GM19463 (cell line): ENCODE measurements around the gene KANSL1.
"Not testable (repeated sequence)": the region's sequence is repeated elsewhere in the genome, so short reads cannot be mapped to it uniquely, and the experiment has no call there.

Experiments used
- ATAC-seq: cut with Tn5 transposase; IDR thresholded peaks from one replicate; pipeline ENCODE4 v1.9.1; 2021; ENCODE audit warnings: mild to moderate bottlenecking, moderate library complexity; ENCODE audit not compliant: unreplicated experiment

Gene KANSL1

DNA sequence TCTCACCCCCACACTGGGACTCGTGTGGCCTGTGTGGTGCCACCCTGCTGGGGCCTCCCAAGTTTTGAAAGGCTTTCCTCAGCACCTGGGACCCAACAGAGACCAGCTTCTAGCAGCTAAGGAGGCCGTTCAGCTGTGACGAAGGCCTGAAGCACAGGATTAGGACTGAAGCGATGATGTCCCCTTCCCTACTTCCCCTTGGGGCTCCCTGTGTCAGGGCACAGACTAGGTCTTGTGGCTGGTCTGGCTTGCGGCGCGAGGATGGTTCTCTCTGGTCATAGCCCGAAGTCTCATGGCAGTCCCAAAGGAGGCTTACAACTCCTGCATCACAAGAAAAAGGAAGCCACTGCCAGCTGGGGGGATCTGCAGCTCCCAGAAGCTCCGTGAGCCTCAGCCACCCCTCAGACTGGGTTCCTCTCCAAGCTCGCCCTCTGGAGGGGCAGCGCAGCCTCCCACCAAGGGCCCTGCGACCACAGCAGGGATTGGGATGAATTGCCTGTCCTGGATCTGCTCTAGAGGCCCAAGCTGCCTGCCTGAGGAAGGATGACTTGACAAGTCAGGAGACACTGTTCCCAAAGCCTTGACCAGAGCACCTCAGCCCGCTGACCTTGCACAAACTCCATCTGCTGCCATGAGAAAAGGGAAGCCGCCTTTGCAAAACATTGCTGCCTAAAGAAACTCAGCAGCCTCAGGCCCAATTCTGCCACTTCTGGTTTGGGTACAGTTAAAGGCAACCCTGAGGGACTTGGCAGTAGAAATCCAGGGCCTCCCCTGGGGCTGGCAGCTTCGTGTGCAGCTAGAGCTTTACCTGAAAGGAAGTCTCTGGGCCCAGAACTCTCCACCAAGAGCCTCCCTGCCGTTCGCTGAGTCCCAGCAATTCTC is 166.8 kb downstream of the KANSL1 start:
- no peak for ATAC-seq

DNA sequence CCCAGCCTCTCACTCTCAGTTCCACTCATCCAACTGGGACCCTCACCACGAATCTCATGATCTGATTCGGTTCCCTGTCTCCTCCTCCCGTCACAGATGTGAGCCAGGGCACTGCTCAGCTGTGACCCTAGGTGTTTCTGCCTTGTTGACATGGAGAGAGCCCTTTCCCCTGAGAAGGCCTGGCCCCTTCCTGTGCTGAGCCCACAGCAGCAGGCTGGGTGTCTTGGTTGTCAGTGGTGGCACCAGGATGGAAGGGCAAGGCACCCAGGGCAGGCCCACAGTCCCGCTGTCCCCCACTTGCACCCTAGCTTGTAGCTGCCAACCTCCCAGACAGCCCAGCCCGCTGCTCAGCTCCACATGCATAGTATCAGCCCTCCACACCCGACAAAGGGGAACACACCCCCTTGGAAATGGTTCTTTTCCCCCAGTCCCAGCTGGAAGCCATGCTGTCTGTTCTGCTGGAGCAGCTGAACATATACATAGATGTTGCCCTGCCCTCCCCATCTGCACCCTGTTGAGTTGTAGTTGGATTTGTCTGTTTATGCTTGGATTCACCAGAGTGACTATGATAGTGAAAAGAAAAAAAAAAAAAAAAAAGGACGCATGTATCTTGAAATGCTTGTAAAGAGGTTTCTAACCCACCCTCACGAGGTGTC is 167.6 kb downstream of the KANSL1 start:
- ATAC-seq: no peak

DNA sequence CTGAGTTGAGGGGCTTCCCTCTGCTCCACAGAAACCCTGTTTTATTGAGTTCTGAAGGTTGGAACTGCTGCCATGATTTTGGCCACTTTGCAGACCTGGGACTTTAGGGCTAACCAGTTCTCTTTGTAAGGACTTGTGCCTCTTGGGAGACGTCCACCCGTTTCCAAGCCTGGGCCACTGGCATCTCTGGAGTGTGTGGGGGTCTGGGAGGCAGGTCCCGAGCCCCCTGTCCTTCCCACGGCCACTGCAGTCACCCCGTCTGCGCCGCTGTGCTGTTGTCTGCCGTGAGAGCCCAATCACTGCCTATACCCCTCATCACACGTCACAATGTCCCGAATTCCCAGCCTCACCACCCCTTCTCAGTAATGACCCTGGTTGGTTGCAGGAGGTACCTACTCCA is 168.2 kb downstream of the KANSL1 start:
- ATAC-seq: no peak

DNA sequence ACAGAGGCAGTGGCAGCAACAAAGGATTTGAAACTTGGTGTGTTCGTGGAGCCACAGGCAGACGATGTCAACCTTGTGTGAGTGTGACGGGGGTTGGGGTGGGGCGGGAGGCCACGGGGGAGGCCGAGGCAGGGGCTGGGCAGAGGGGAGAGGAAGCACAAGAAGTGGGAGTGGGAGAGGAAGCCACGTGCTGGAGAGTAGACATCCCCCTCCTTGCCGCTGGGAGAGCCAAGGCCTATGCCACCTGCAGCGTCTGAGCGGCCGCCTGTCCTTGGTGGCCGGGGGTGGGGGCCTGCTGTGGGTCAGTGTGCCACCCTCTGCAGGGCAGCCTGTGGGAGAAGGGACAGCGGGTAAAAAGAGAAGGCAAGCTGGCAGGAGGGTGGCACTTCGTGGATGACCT is 168.6 kb downstream of the KANSL1 start:
- ATAC-seq: no peak

DNA sequence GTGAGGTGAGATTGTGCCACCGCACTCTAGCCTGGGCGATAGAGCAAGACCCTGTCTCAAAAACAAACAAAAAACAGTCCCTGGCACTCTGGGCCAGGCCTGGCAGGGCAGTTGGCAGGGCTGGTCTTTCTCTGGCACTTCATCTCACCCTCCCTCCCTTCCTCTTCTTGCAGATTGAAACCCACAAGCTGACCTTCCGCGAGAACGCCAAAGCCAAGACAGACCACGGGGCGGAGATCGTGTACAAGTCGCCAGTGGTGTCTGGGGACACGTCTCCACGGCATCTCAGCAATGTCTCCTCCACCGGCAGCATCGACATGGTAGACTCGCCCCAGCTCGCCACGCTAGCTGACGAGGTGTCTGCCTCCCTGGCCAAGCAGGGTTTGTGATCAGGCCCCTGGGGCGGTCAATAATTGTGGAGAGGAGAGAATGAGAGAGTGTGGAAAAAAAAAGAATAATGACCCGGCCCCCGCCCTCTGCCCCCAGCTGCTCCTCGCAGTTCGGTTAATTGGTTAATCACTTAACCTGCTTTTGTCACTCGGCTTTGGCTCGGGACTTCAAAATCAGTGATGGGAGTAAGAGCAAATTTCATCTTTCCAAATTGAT is 169.3 kb downstream of the KANSL1 start:
- ATAC-seq: no peak

DNA sequence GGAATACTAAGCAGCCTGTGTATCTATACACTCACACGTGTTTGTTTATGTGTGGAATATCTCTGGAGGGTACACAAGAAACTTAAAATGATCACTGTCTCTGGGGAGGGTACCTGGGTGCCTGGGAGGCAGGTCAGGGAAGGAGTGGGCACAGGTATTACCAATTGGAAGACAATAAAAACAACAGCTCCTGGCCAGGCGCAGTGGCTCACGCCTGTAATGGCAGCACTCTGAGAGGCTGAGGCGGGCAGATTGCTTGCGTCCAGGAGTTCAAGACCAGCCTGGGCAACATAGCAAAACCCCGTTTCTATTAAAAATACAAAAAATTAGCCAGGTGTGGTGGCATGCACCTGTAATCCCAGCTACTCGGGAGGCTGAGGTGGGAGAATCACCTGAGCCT is 169.9 kb downstream of the KANSL1 start:
- ATAC-seq: not testable (repeated sequence)

DNA sequence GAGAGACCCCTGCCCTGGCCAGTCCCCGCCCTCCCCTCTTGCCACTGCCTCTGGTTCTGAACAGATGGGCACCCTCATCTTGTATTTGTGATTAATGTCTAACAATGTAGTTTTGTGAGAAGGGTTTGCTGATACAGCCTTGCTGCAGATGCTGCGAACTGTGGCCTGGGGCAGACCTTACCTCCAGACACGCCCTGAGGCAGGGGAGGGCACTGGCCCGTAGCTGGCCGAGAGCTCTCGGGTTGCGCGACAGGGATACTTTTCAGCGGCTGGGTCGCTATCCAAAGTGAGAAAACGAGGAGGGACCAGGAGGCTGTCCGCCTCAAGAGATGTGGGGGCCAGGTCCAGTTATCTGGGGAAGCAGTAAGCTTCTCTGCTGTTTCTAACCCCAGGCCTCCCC is 172.2 kb downstream of the KANSL1 start:
- no peak for ATAC-seq

DNA sequence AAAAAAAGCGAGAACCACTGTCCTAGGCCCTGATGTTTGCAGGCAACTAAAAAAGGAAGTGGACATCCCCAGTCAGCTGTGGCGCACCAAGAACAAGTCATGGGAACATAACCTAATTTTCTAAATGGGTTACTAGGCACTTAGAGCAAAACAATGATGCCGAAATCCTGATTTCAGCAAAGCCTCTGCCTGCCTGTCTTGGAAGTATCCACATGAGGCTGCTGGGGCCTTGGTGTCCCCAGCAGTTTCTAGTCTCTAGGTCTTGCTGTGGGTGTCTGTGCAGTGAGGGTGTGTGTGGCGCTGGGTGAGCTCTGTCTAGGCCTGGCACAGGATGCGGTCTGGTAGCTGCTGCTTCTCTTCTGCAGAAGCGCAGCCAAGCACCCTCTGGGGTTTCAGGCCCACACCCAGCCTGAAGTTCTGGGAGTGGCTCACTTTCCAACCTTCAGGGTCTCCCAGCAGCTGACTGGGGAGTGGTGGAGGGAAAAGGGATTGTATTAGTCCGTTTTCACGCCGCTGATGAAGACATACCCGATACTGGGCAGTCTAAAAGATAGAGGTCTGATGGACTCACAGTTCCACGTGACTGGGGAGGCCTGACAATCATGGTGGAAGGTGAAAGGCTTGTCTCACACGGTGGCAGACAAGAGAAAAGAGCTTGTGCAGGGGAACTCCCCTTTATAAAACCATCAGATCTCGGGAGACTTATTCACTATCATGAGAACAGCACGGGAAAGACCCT is 173.0 kb downstream of the KANSL1 start:
- ATAC-seq: no peak

DNA sequence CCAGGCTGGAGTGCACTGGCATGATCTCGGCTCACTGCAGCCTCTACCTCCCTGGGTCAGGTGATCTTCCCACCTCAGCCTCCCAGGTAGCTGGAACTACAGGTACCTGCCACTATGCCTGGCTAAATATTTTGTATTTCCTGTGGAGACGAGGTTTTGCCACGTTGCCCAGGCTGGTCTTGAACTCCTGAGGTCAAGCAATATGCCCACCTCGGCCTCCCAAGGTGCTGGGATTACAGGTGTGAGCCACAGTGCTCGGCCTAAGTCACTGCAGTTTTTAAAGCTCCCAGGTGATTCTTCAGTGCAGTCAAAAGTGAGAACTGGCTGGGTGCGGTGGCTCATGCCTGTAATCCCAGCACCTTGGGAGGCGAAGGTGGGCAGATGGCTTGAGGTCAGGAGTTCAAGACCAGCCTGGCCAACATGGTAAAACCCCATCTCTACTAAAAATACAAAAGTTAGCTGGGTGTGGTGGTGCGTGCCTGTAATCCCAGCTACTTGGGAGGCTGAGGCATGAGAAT is 173.8 kb downstream of the KANSL1 start:
- ATAC-seq: not testable (repeated sequence)

DNA sequence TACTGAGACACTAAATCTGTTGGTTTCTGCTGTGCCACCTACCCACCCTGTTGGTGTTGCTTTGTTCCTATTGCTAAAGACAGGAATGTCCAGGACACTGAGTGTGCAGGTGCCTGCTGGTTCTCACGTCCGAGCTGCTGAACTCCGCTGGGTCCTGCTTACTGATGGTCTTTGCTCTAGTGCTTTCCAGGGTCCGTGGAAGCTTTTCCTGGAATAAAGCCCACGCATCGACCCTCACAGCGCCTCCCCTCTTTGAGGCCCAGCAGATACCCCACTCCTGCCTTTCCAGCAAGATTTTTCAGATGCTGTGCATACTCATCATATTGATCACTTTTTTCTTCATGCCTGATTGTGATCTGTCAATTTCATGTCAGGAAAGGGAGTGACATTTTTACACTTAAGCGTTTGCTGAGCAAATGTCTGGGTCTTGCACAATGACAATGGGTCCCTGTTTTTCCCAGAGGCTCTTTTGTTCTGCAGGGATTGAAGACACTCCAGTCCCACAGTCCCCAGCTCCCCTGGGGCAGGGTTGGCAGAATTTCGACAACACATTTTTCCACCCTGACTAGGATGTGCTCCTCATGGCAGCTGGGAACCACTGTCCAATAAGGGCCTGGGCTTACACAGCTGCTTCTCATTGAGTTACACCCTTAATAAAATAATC is 179.6 kb downstream of the KANSL1 start:
- no peak for ATAC-seq

DNA sequence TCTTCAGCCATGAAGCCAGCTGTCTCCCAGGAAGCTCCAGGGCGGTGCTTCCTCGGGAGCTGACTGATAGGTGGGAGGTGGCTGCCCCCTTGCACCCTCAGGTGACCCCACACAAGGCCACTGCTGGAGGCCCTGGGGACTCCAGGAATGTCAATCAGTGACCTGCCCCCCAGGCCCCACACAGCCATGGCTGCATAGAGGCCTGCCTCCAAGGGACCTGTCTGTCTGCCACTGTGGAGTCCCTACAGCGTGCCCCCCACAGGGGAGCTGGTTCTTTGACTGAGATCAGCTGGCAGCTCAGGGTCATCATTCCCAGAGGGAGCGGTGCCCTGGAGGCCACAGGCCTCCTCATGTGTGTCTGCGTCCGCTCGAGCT is 180.1 kb downstream of the KANSL1 start:
- ATAC-seq: no peak

DNA sequence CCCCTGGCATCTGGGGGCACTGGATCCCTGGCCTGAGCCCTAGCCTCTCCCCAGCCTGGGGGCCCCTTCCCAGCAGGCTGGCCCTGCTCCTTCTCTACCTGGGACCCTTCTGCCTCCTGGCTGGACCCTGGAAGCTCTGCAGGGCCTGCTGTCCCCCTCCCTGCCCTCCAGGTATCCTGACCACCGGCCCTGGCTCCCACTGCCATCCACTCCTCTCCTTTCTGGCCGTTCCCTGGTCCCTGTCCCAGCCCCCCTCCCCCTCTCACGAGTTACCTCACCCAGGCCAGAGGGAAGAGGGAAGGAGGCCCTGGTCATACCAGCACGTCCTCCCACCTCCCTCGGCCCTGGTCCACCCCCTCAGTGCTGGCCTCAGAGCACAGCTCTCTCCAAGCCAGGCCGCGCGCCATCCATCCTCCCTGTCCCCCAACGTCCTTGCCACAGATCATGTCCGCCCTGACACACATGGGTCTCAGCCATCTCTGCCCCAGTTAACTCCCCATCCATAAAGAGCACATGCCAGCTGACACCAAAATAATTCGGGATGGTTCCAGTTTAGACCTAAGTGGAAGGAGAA is 180.6 kb downstream of the KANSL1 start:
- ATAC-seq: no peak

DNA sequence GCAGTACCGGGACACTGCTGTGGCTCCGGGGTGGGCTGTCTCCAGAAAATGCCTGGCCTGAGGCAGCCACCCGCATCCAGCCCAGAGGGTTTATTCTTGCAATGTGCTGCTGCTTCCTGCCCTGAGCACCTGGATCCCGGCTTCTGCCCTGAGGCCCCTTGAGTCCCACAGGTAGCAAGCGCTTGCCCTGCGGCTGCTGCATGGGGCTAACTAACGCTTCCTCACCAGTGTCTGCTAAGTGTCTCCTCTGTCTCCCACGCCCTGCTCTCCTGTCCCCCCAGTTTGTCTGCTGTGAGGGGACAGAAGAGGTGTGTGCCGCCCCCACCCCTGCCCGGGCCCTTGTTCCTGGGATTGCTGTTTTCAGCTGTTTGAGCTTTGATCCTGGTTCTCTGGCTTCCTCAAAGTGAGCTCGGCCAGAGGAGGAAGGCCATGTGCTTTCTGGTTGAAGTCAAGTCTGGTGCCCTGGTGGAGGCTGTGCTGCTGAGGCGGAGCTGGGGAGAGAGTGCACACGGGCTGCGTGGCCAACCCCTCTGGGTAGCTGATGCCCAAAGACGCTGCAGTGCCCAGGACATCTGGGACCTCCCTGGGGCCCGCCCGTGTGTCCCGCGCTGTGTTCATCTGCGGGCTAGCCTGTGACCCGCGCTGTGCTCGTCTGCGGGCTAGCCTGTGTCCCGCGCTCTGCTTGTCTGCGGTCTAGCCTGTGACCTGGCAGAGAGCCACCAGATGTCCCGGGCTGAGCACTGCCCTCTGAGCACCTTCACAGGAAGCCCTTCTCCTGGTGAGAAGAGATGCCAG is 181.3 kb downstream of the KANSL1 start:
- ATAC-seq: no peak

DNA sequence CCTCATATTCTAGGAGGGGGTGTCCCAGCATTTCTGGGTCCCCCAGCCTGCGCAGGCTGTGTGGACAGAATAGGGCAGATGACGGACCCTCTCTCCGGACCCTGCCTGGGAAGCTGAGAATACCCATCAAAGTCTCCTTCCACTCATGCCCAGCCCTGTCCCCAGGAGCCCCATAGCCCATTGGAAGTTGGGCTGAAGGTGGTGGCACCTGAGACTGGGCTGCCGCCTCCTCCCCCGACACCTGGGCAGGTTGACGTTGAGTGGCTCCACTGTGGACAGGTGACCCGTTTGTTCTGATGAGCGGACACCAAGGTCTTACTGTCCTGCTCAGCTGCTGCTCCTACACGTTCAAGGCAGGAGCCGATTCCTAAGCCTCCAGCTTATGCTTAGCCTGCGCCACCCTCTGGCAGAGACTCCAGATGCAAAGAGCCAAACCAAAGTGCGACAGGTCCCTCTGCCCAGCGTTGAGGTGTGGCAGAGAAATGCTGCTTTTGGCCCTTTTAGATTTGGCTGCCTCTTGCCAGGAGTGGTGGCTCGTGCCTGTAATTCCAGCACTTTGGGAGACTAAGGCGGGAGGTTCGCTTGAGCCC is 182.5 kb downstream of the KANSL1 start:
- no peak for ATAC-seq

DNA sequence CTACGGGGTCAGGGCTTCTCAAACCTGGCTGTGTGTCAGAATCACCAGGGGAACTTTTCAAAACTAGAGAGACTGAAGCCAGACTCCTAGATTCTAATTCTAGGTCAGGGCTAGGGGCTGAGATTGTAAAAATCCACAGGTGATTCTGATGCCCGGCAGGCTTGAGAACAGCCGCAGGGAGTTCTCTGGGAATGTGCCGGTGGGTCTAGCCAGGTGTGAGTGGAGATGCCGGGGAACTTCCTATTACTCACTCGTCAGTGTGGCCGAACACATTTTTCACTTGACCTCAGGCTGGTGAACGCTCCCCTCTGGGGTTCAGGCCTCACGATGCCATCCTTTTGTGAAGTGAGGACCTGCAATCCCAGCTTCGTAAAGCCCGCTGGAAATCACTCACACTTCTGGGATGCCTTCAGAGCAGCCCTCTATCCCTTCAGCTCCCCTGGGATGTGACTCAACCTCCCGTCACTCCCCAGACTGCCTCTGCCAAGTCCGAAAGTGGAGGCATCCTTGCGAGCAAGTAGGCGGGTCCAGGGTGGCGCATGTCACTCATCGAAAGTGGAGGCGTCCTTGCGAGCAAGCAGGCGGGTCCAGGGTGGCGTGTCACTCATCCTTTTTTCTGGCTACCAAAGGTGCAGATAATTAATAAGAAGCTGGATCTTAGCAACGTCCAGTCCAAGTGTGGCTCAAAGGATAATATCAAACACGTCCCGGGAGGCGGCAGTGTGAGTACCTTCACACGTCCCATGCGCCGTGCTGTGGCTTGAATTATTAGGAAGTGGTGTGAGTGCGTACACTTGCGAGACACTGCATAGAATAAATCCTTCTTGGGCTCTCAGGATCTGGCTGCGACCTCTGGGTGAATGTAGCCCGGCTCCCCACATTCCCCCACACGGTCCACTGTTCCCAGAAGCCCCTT is 183.3 kb downstream of the KANSL1 start:
- ATAC-seq: no peak

DNA sequence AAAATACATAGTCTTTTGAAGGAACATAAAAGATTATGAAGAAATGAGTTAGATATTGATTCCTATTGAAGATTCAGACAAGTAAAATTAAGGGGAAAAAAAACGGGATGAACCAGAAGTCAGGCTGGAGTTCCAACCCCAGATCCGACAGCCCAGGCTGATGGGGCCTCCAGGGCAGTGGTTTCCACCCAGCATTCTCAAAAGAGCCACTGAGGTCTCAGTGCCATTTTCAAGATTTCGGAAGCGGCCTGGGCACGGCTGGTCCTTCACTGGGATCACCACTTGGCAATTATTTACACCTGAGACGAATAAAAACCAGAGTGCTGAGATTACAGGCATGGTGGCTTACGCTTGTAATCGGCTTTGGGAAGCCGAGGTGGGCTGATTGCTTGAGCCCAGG is 184.6 kb downstream of the KANSL1 start:
- ATAC-seq: no peak

DNA sequence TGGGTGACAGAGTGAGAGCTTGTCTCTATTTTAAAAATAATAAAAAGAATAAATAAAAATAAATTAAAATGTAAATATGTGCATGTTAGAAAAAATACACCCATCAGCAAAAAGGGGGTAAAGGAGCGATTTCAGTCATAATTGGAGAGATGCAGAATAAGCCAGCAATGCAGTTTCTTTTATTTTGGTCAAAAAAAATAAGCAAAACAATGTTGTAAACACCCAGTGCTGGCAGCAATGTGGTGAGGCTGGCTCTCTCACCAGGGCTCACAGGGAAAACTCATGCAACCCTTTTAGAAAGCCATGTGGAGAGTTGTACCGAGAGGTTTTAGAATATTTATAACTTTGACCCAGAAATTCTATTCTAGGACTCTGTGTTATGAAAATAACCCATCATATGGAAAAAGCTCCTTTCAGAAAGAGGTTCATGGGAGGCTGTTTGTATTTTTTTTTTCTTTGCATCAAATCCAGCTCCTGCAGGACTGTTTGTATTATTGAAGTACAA is 185.7 kb downstream of the KANSL1 start:
- ATAC-seq: no peak

DNA sequence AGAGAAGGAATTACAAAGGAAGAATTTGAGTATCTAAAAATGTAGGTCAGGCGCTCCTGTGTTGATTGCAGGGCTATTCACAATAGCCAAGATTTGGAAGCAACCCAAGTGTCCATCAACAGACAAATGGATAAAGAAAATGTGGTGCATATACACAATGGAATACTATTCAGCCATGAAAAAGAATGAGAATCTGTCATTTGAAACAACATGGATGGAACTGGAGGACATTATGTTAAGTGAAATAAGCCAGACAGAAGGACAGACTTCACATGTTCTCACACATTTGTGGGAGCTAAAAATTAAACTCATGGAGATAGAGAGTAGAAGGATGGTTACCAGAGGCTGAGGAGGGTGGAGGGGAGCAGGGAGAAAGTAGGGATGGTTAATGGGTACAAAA is 187.1 kb downstream of the KANSL1 start:
- ATAC-seq: not testable (repeated sequence)
